Activated T-cell treated with anti-CD3 and anti-CD28 coated beads for 1 hour (primary cell): ENCODE measurements around the gene SC5D.

Experiments
- DNase-seq: peaks from one replicate; pipeline ENCODE4 v3.0.0-alpha.2; 2020; ENCODE audit warnings: low read depth

Gene SC5D

GRCh38 chr11:121329781-121330395, 37.3 kb downstream of the SC5D start:
- DNase-seq = no peak

- DNase-seq = no peak
These were observed 38.3 kb downstream of the SC5D start for GRCh38 chr11:121330614-121331435.

GRCh38 chr11:121334973-121335710, 42.6 kb downstream of the SC5D start:
- DNase-seq = no peak

- no peak for DNase-seq
These were observed 43.8 kb downstream of the SC5D start for GRCh38 chr11:121336279-121336937.

GRCh38 chr11:121337078-121337477, 44.5 kb downstream of the SC5D start:
- DNase-seq = no peak

GRCh38 chr11:121337740-121338272, 45.2 kb downstream of the SC5D start:
- DNase-seq = no peak

GRCh38 chr11:121338536-121338935, 46.0 kb downstream of the SC5D start:
- no peak for DNase-seq

GRCh38 chr11:121340032-121340580, 47.5 kb downstream of the SC5D start:
- no peak for DNase-seq

- no peak for DNase-seq
These were observed 49.0 kb downstream of the SC5D start for GRCh38 chr11:121341609-121342008.

- no peak for DNase-seq
These were observed 52.3 kb downstream of the SC5D start for GRCh38 chr11:121344824-121345223.

- DNase-seq = no peak
These were observed 54.5 kb downstream of the SC5D start for GRCh38 chr11:121347094-121347493.

GRCh38 chr11:121347813-121348212, 55.2 kb downstream of the SC5D start:
- no peak for DNase-seq

GRCh38 chr11:121348220-121348875, 55.8 kb downstream of the SC5D start:
- DNase-seq = no peak

GRCh38 chr11:121349790-121350189, 57.2 kb downstream of the SC5D start:
- DNase-seq = no peak

- DNase-seq = no peak
These were observed 57.9 kb downstream of the SC5D start for GRCh38 chr11:121350314-121351082.

GRCh38 chr11:121351083-121351630, 58.6 kb downstream of the SC5D start:
- no peak for DNase-seq

- no peak for DNase-seq
These were observed 59.8 kb downstream of the SC5D start for GRCh38 chr11:121352251-121352891.

- DNase-seq = no peak
These were observed 61.6 kb downstream of the SC5D start for GRCh38 chr11:121354192-121354591.

- no peak for DNase-seq
These were observed 63.8 kb downstream of the SC5D start for GRCh38 chr11:121356357-121356756.
